Kidney (tissue), 14 donors: Measurements from ENCODE around the gene LGR6. TPM values are rescaled to one million over a fixed set of nuclear protein-coding genes. Genes with fewer than 3 reads are reported as not detected.

Experiments
- DNase-seq, 5 donors: peaks; one replicate each; pipeline ENCODE4 v3.0.0-alpha.2; 2013 to 2020
- FAIRE-seq: peaks from 2 replicates; lab custom pipeline; 2012; peaks lifted over from hg19 to GRCh38; lab: Jason Lieb, UNC
- H3K27ac ChIP-seq, 2 donors: one replicate each; pipeline ENCODE4 v1.7.0; 2013; ENCODE audit warnings: low read depth in 2 of 2, low read length in 2 of 2, inconsistent platforms in 1 of 2
- H3K27me3 ChIP-seq: one replicate; pipeline ENCODE4 v1.7.1; 2013; ENCODE audit warnings: low read length, inconsistent platforms; ENCODE audit not compliant: control insufficient read depth, insufficient read depth
- H3K36me3 ChIP-seq, 3 donors: one replicate each; pipeline versions ENCODE4 v1.7.0 to v1.7.1; 2013; ENCODE audit warnings: low read length in 3 of 3, control low read depth in 1 of 3, inconsistent platforms in 1 of 3; ENCODE audit not compliant: insufficient read depth in 3 of 3, control insufficient read depth in 2 of 3
- H3K4me1 ChIP-seq, 3 donors: one replicate each; pipeline versions ENCODE4 v1.7.0 to v1.7.1; 2013; ENCODE audit warnings: low read length in 3 of 3, inconsistent platforms in 1 of 3, low read depth in 1 of 3; ENCODE audit not compliant: control insufficient read depth in 2 of 3, insufficient read depth in 2 of 3
- H3K4me3 ChIP-seq, 3 donors: one replicate each; pipeline versions ENCODE4 v1.7.0 to v1.8.1; 2013; ENCODE audit warnings: low read length in 3 of 3, control low read depth in 1 of 3, inconsistent platforms in 1 of 3
- H3K9ac ChIP-seq, 3 donors: one replicate each; pipeline versions ENCODE4 v1.7.0 to v1.7.1; 2013; ENCODE audit warnings: low read length in 3 of 3, control low read depth in 1 of 3, inconsistent platforms in 1 of 3
- H3K9me3 ChIP-seq, 3 donors: one replicate each; pipeline versions ENCODE4 v1.7.0 to v1.7.1; 2013; ENCODE audit warnings: low read length in 3 of 3, control low read depth in 1 of 3, inconsistent platforms in 1 of 3; ENCODE audit not compliant: control insufficient read depth in 2 of 3, insufficient read depth in 1 of 3
- intact Hi-C: fragments of 100-400 bp; cut with DNase I; formaldehyde crosslinking; loops from one replicate; pipeline ENCODE4 v1.11.1; 2022
- polyA plus RNA-seq: library from polyadenylated mRNA; stranded (reverse); fragments of 350-450 nt; fragmentation: Illumina TruSeq; extraction: RNeasy Lipid Tissue Mini Kit (QIAGEN cat#74804); gene quantifications from one replicate; pipeline ENCODE4 v1.2.3, GENCODE V29; 2014; ENCODE audit warnings: low read depth, low replicate concordance; ENCODE audit not compliant: insufficient read depth
- total RNA-seq: library from RNA; stranded (reverse); fragmentation: NEBNext Ultra II Directional; extraction: Animal tissue kit (Norgen Biotek cat#: 25700); gene quantifications from one replicate; pipeline ENCODE4 v1.2.1, GENCODE V29; 2021
- TF ChIP-seq, protein P1 (sequence below): IDR thresholded peaks from 3 replicates; pipeline ENCODE4 v1.5.1; 2012; ENCODE audit warnings: mild to moderate bottlenecking, moderate library complexity, borderline replicate concordance; ENCODE audit not compliant: insufficient read depth; ENCODE audit errors: extremely low read depth
- donor health status: control.
- donor health status: control.
- donor health status: control.
- donor health status: control.
- donor health status: control.
- donor health status: DM: yes; HTN: yes; CAD: no.
- donor health status: Normal renal cell carcinoma (clear cell type).

The LGR6 gene
- total and polyA plus RNA-seq, 2 donors from 2014 or later: 1.8 to 4.1 TPM

DNA sequence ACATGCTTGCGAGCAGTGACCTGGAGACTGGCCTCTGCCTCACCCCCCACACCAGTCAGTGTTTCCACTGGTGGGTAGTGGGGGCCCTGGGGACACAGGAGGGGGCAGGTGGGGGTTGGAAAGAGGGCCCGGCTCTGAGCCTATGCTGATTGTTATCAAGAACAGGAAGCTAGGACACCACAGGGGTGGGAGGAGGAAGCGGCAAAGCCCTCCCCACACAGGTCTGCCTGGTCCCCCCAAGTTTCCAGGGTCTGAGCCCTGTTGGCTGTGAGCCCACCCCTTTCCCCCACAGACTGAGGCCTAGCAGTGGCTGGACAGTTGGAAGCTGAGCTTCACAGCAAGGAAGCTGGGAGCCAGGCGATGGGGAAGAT is 31.6 kb upstream of the LGR6 start:
- no peaks in the 10 kb centered on the region for H3K9me3 ChIP-seq
- TF ChIP-seq, protein P1, sequence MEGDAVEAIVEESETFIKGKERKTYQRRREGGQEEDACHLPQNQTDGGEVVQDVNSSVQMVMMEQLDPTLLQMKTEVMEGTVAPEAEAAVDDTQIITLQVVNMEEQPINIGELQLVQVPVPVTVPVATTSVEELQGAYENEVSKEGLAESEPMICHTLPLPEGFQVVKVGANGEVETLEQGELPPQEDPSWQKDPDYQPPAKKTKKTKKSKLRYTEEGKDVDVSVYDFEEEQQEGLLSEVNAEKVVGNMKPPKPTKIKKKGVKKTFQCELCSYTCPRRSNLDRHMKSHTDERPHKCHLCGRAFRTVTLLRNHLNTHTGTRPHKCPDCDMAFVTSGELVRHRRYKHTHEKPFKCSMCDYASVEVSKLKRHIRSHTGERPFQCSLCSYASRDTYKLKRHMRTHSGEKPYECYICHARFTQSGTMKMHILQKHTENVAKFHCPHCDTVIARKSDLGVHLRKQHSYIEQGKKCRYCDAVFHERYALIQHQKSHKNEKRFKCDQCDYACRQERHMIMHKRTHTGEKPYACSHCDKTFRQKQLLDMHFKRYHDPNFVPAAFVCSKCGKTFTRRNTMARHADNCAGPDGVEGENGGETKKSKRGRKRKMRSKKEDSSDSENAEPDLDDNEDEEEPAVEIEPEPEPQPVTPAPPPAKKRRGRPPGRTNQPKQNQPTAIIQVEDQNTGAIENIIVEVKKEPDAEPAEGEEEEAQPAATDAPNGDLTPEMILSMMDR: no peak
- intact Hi-C loops: no loop called here
- no peak overlapping the region for H3K9ac ChIP-seq
- no peaks in the 10 kb centered on the region for H3K36me3 ChIP-seq
- peak in 1 of 5 donors; percentile 64 for DNase-seq
- FAIRE-seq: no peak
- H3K4me3 ChIP-seq: no peak overlapping the region
- H3K27ac ChIP-seq: no peak overlapping the region
- peaks cover 0 to 17% (median 3%) of the 10 kb centered on the region in 3 donors for H3K4me1 ChIP-seq
- no peaks in the 10 kb centered on the region for H3K27me3 ChIP-seq

DNA sequence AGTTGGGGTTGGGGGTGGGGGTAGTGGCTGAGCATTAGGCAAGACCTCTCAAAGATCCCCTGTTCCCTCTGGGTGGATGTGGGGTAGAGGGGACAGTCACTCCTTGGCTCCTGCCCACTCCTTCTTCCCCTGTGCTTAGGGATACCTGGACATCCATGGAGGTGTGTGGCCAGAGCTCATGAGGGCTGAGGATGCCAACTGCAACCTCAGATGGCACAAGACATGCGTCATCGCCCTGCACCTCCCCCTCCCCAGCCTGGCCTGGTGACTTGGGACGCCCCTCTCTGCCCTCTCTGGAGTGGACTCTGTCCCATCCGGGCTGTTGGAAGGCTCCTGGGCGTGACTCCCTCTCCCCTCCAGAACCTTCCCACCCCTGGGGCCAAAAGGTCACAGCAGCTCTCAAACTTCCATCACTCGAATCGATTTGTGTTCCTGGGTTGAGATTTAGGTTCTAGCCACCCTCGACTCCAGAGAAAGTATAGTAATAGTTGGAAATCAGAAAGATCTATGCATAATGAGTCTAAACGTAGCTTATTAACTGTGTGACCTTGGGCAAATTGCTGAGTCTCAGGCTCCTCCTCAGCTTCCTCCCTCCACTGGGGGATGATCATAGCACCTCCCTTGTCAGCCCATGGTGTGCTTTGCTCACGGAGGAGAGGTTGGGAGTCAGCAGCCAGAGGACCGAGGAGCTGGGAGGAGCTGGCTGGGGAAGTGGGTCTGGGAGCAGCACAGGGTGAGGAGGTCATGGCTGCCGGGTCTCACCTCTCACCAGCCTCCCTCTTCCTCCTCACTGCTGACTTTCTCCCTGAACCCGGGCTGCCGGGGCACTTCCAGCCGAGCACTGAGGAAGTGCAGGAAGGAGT is 30.9 kb upstream of the LGR6 start:
- peaks cover 0 to 17% (median 3%) of the 10 kb centered on the region in 3 donors for H3K4me1 ChIP-seq
- no peak overlapping the region for H3K4me3 ChIP-seq
- H3K9ac ChIP-seq: no peak overlapping the region
- TF ChIP-seq, protein P1: no peak
- H3K27me3 ChIP-seq: no peaks in the 10 kb centered on the region
- FAIRE-seq (no peak), DNase-seq (peak in 3 of 5 donors; percentile 24 to 76 (median 73))
- no peaks in the 10 kb centered on the region for H3K9me3 ChIP-seq
- H3K27ac ChIP-seq: no peak overlapping the region
- H3K36me3 ChIP-seq: no peaks in the 10 kb centered on the region
- intact Hi-C loops: no loop called here

DNA sequence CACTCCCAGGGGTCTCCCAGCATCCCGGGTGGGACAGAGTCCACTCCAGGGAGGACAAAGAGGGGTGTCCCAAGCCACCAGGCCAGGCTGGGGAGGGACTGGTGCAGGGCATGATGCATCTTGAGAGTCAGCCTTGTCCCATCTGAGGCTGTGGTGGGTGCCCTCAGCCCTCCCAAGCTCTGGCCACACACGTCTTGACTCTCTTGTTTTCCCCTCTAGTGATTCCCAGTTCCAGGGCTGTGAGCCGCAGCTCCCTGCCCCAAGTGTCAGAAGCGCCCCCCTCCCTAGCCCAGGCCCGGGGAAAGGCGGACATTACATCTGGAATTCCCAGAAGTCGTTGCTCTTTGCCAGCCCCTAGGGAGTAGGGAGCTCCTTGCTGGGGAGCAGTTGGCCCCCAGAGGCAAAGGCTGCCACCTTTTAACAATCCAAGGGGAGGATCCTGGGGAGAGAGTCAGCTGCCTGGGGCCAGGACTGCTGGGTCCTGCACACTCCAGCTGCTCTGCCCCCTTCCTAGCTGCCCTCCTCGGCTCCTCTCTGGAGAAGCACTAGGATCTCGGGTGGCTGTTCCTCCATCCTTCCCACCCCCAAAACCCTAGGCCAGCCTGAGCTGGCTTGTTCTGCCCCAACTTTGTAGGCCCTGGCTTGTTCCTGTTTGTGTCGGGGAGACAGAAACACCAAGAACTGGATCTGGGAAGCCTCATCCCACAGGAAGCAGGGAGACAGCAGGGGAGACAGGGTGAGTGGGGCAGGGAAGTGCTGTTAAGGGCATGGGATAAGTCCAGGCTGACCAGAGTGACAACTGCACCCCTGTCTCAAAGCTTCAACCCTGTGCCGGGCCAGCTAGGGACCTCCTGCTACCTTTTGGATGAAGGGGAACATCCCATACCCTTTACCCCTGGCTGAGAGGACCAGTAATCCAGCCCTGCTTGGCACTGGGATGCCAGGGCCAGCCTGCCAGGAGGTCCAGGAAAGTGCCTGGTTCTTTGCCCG is 30.0 kb upstream of the LGR6 start:
- Histone ChIP-seq H3K9ac (no peak overlapping the region), H3K27me3 (no peaks in the 10 kb centered on the region), H3K4me3 (no peak overlapping the region), H3K9me3 (no peaks in the 10 kb centered on the region), H3K36me3 (no peaks in the 10 kb centered on the region), H3K27ac (no peak overlapping the region), H3K4me1 (peaks cover 0 to 17% (median 3%) of the 10 kb centered on the region in 3 donors)
- peak; percentile 55 to 74 (median 71) for DNase-seq
- no peak for FAIRE-seq
- intact Hi-C loops: no loop called here
- TF ChIP-seq, protein P1: no peak
